Testis (tissue), 3 donors: Measurements from ENCODE around the gene KCNG2. TPM values are rescaled to one million over a fixed set of nuclear protein-coding genes. Genes with fewer than 3 reads are reported as not detected.

Experiments
- DNase-seq: peaks from one replicate; pipeline ENCODE4 v3.0.0-alpha.2; 2019
- H3K27ac ChIP-seq, 2 donors: fragments of 200-600 bp; sonication (generic); one replicate each; pipeline ENCODE4 v1.5.1; 2019
- H3K27me3 ChIP-seq: fragments of 200-600 bp; sonication (generic); one replicate; pipeline ENCODE4 v1.5.1; 2019
- H3K36me3 ChIP-seq: fragments of 200-600 bp; sonication (generic); one replicate; pipeline ENCODE4 v1.5.1; 2017; ENCODE audit warnings: low read depth; ENCODE audit errors: missing control alignments
- H3K4me1 ChIP-seq: fragments of 200-600 bp; sonication (generic); one replicate; pipeline ENCODE4 v1.5.1; 2019
- H3K4me3 ChIP-seq, 2 donors: fragments of 200-600 bp; sonication (generic); one replicate each; pipeline ENCODE4 v1.5.1; 2017 to 2019
- H3K9me3 ChIP-seq: fragments of 200-600 bp; sonication (generic); one replicate; pipeline ENCODE4 v1.5.1; 2017
- POLR2A ChIP-seq: fragments of 450-650 bp; IDR thresholded peaks from one replicate; pipeline ENCODE4 v1.6.1; 2017; ENCODE audit warnings: antibody characterized with exemption, mild to moderate bottlenecking, moderate library complexity
- WGBS, 2 donors: methylation state at CpG; one replicate each; pipeline ENCODE4 v1.1.5; 2018; 5-methylcytosine and 5-hydroxymethylcytosine counted together
- intact Hi-C: fragments of 100-400 bp; cut with DNase I; formaldehyde crosslinking; loops from one replicate; pipeline ENCODE4 v1.15.1; 2023; ENCODE audit warnings: low total_unique reads
- polyA plus RNA-seq: library from polyadenylated mRNA; stranded (reverse); fragments of 350-450 nt; fragmentation: Illumina TruSeq; extraction: RNeasy Lipid Tissue Mini Kit (QIAGEN cat#74804); gene quantifications from one replicate; pipeline ENCODE4 v1.2.3, GENCODE V29; 2014; ENCODE audit warnings: low read depth, low replicate concordance; ENCODE audit not compliant: insufficient read depth
- total RNA-seq, 2 donors: library from RNA; depleted of rRNA; stranded (reverse); fragments of >200 nt; gene quantifications; one replicate each; pipeline ENCODE4 v1.2.3, GENCODE V29; 2016
- TF ChIP-seq, protein P1 (sequence below), 3 experiments: fragments of 450-650 bp in 2 of 3; fragments of 200-600 bp in 1 of 3; sonication (generic) in 1 of 3; IDR thresholded peaks; one replicate each; pipeline ENCODE4 v1.5.1; 2016 to 2019; ENCODE audit warnings: antibody characterized with exemption in 3 of 3, mild to moderate bottlenecking in 2 of 3, moderate library complexity in 1 of 3

The KCNG2 gene
- total and polyA plus RNA-seq, 3 donors from 2014 or later, result 0.50 to 7.6 (median 7.2) TPM

DNA sequence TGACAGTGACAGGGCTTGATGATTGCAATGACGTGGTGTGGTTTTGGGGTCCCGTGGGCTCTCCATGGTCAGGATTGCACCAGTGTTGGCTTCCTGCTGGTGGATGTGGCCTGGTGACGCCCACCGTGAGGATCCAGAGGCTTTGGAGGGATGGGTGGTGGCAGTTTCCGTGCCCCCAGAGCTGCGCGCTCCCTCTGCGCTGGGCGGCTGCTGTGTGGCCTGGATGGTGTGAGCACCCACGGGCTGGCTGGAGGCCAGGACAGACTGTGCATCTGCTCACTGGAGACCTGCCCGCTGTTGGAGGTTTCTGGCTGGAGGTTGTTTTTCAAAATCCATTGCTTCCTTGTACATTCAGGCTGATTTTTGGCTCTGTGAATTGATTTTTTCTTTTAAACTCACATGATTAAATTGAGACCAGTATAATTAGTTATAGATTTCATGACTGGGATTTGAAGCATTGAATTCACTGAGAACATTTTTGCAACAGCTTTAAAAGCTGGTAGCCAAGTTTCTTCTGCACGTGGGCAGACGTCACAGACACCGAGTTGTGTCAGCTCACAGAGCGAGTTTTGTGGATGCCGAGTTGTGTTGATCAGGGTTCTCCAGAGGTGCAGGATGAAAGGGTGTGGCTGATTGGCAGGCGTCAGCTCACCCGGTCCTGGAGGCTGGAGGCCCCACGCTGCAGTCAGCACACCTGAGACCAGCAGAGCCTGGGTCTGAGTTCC, 72.7 kb downstream of the KCNG2 start:
- DNase-seq, result peak; percentile 9
- no peak for TF ChIP-seq POLR2A
- TF ChIP-seq, protein P1, sequence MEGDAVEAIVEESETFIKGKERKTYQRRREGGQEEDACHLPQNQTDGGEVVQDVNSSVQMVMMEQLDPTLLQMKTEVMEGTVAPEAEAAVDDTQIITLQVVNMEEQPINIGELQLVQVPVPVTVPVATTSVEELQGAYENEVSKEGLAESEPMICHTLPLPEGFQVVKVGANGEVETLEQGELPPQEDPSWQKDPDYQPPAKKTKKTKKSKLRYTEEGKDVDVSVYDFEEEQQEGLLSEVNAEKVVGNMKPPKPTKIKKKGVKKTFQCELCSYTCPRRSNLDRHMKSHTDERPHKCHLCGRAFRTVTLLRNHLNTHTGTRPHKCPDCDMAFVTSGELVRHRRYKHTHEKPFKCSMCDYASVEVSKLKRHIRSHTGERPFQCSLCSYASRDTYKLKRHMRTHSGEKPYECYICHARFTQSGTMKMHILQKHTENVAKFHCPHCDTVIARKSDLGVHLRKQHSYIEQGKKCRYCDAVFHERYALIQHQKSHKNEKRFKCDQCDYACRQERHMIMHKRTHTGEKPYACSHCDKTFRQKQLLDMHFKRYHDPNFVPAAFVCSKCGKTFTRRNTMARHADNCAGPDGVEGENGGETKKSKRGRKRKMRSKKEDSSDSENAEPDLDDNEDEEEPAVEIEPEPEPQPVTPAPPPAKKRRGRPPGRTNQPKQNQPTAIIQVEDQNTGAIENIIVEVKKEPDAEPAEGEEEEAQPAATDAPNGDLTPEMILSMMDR (IDR thresholded peaks at IDR 0.05), result no peak
- intact Hi-C loops, result no loop called here
- Histone ChIP-seq H3K36me3 (no peaks in the 10 kb centered on the region), H3K4me3 (no peak overlapping the region), H3K4me1 (no peaks in the 10 kb centered on the region), H3K9me3 (no peaks in the 10 kb centered on the region), H3K27ac (no peak overlapping the region), H3K27me3 (no peaks in the 10 kb centered on the region)
- WGBS, 2 donors, result 74 to 80% methylated on average over 11 to 19 of the region's 19 CpGs

DNA sequence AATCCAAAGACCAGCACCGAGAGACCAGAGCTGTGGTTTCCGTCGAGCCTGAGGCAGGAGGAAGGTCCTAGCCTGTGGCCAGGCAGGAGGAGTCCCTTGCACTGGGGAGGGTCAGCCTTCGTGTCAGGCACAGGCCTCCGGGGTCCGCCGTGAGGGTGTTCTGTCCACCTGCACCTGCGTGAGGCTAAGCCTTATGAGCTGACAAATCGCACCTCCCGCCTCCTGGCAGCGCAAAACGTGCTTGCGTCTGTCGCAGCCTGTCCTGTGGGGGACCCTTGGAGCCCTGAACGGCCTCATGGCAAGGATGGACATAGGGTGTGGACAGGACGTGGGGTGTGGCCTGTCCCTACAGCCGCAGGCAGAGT, 73.3 kb downstream of the KCNG2 start:
- no peaks in the 10 kb centered on the region for H3K27me3 ChIP-seq

DNA sequence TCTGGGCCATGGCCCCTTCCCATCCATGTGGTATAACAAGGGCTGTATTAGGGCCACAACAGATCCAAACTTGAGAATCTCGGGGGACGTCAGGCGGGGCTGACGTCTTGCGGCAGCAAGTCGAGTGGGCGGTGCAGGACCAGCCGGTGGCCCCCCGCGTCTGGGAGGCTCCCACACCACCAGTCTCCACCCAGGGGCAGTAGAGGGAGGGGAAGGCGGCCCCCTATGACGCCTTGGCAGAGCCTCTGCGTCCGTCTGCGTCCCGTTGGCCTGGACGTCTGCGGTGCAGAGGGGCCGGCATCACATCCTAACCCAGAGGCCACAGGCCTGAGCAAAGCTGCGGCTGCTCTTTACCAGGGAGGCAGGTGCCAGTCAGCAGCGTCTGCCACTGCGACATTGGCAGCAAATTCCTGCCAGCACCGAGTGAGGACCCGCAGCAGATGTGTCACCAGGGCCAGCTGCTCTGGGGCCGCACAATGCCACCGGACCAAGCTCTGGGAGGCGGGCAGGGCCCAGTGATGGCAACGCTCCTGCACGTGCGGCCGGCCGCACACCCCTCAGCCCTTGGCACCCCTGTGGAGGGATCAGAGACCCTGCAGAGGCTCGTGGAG, 73.8 kb downstream of the KCNG2 start:
- DNase-seq, result peak; percentile 11
- WGBS, 2 donors, result 84 to 92% methylated on average over 13 to 33 of the region's 33 CpGs
- Histone ChIP-seq H3K4me1 (no peaks in the 10 kb centered on the region), H3K27ac (no peak overlapping the region), H3K27me3 (no peaks in the 10 kb centered on the region), H3K4me3 (no peak overlapping the region), H3K36me3 (no peaks in the 10 kb centered on the region), H3K9me3 (no peaks in the 10 kb centered on the region)
- intact Hi-C loops, result no loop called here
- TF ChIP-seq, protein P1 (IDR thresholded peaks at IDR 0.05), result no peak
- TF ChIP-seq POLR2A, result no peak

More for the DNA sequence above, 73.3 kb downstream of the KCNG2 start:
- no peak for TF ChIP-seq POLR2A
- TF ChIP-seq, protein P1 (IDR thresholded peaks at IDR 0.05), result no peak
- H3K4me3 ChIP-seq, result no peak overlapping the region
- H3K9me3 ChIP-seq, result no peaks in the 10 kb centered on the region
- 88 to 89% methylated on average over 10 to 17 of the region's 17 CpGs for WGBS, 2 donors
- H3K4me1 ChIP-seq, result no peaks in the 10 kb centered on the region
- intact Hi-C loops, result no loop called here
- H3K36me3 ChIP-seq, result no peaks in the 10 kb centered on the region
- no peak overlapping the region for H3K27ac ChIP-seq
- DNase-seq, result peak; percentile 10

DNA sequence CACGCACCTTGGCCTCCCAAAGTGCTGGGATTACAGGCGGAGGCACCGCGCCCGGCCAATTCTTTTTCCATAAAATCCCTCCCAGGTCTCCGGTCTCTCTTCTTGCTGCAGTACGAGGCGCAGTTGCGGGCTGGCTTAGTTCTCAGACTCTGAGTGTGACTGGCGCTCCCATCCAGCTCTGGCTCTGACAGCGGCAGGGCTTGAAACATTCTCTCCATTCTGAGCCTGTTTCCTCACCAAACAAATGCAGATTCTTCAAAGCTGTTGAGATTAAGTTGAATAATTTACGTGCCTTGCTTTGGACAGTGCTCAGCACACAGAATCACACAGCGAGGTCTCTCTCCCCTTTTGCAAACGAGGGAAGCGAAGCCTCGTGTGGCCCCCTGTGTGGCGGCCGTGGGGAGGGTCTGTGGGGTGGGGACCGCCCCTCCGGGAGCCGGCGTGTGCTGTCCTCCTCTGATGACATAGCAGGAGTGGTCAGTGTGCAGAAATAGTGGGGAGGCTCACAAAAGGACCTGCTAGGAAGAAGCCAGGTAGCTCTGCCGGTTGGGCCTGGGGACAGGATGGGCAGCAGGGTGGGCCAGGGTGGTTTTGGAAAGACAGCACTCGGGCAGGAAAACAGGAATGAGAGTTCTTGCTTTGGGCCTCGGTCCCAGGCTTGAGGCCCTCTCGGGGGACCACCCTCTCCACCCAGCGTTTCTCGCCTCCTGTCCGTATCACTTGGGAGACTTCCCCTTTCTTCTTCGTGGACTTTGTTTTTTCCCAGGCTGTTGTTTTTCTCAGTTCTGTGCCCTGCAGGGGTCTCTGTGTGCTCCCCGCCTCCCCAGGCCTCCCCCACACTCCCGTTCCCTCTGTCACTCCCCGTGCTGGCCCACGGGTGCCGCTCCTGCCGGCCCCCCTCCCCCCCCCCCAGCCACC, 75.0 kb downstream of the KCNG2 start:
- intact Hi-C loops, result no loop called here
- Histone ChIP-seq H3K27me3 (no peaks in the 10 kb centered on the region), H3K4me3 (no peak overlapping the region), H3K27ac (no peak overlapping the region), H3K36me3 (no peaks in the 10 kb centered on the region), H3K9me3 (no peaks in the 10 kb centered on the region), H3K4me1 (no peaks in the 10 kb centered on the region)
- peak; percentile 9 for DNase-seq
- 48 to 51% methylated on average over 34 to 36 of the region's 36 CpGs for WGBS, 2 donors
- TF ChIP-seq, protein P1 (IDR thresholded peaks at IDR 0.05), result no peak
- TF ChIP-seq POLR2A, result no peak
